Activated naive CD8-positive, alpha-beta T cell treated with anti-CD3 and anti-CD28 coated beads, Interleukin-2, amount 50 U/mL, for 16 hours (primary cell): ENCODE results near the gene MRPS9.

Experiments
- DNase-seq: peaks from one replicate; pipeline ENCODE4 v3.0.0-alpha.2; 2020; ENCODE audit warnings: low read depth, low spot score

The MRPS9 gene

GRCh38 chr2:105118960-105119359 lies 81.1 kb downstream of the MRPS9 start:
- no peak for DNase-seq

DNA sequence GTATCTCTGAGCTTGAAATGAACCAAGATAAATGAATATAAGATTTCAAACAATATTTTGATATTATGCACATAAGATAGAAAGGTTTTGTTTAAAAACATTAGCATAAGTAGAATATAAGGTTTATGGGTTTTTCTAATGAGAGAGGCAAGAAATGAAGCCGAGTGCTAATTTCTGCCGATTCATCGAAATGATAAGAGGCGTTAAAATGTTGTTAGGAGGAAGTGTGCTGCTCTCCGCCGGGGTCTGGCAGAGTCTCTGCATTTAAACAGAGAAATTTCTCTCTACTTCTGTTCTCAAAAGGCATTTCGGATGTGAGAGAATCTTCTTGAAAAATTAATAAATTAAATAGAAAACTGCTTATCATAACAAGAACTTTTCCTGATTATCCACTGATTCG lies 83.6 kb downstream of the MRPS9 start:
- no peak for DNase-seq

GRCh38 chr2:105125428-105125827 lies 87.6 kb downstream of the MRPS9 start:
- DNase-seq = no peak

GRCh38 chr2:105125920-105126319 lies 88.1 kb downstream of the MRPS9 start:
- no peak for DNase-seq

- no peak for DNase-seq
Measured at GRCh38 chr2:105126336-105126735, 88.5 kb downstream of the MRPS9 start.

- DNase-seq = no peak
Measured at GRCh38 chr2:105127289-105127915, 89.5 kb downstream of the MRPS9 start.

GRCh38 chr2:105129722-105130232 lies 91.9 kb downstream of the MRPS9 start:
- no peak for DNase-seq

DNA sequence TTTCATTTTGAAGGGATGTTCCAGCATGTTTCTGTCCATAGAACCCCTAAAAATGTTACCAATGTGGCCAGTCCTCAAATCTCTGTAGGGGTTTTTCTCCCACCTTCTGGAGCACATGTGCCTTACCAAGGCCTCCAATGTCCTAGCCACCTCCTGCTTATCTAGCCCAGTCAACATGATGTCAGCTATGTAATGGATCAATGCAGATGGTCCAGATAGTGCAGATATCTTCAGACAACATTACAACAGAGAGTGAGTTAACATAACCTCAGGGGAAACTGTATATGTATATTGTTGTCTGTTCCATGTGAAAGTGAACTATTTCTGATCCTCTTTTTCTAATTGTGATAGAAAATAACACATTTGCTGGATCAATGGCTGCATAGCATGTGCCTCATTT lies 92.7 kb downstream of the MRPS9 start:
- no peak for DNase-seq

- DNase-seq = no peak
Measured at GRCh38 chr2:105134081-105134480, 96.2 kb downstream of the MRPS9 start.

GRCh38 chr2:105135436-105135835 lies 97.6 kb downstream of the MRPS9 start:
- DNase-seq = no peak

DNA sequence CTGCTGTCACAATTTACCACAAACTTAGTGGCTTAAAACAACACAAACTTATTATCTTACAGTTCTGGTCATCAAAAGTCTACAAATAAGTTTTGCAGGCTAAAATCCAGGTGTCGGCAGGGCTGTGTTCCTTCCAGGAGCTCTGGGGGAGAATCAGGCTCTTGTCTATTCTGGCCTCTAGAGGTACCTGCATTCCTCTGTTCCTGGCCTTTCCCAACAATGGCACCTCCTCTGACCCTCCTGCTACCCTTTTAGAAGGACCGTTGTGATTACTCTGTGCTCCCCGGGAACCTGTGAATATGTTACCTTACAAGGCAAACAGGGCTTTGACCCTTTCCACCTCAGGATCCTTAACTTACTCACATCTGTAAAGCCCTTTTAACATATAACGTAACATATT lies 98.5 kb downstream of the MRPS9 start:
- DNase-seq = no peak

DNA sequence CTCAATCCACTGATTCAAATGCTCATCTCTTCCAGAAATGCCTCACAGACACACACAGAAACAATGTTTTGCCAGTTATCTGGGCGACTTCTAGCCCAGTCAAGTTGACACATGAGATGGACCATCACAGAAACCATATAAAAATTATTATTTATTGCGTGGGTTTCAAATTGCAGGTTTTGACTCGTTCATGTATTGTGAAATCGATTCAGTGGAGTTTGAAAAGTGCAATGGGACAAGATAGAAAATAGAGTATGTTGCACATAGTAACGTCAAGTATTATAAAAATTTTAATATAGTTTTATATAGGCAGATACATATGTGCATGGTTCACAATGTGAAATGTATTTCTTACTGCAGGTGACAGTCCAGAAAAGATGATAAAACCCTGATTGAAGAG lies 100.8 kb downstream of the MRPS9 start:
- DNase-seq = no peak

DNA sequence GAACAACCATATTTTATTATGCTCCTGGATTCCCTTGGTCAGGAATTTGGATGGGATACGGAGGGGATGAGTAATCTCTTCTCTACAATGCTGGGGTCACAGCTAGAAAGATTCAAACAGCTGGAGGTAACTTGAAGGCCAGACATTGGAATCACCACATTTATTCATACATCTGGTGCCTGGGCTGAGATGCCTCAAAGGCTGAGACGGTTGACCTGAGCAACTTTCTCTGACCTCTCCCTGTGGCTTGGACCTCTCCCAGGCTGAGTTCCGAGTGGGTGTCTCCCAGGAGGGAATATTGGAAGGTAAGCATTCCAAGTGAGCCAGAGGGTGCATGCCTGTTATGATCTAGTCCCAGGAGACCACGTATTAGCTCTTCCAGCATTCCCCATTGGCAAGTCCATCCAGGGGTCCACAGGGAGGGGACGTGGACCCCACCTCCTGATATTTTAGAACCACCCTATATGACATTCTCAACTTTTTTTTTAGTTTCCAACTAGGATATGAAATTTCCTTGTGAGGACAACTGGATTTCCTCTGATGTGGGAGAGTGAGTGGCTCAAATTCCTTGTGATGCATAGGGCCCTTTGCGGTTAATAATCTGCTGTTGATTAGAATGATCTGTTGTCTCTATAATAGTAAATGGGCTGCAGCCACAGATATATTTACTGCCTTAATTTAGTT lies 101.8 kb downstream of the MRPS9 start:
- no peak for DNase-seq

GRCh38 chr2:105140240-105140568 lies 102.3 kb downstream of the MRPS9 start:
- DNase-seq = no peak

GRCh38 chr2:105141099-105141614 lies 103.3 kb downstream of the MRPS9 start:
- DNase-seq = no peak

DNA sequence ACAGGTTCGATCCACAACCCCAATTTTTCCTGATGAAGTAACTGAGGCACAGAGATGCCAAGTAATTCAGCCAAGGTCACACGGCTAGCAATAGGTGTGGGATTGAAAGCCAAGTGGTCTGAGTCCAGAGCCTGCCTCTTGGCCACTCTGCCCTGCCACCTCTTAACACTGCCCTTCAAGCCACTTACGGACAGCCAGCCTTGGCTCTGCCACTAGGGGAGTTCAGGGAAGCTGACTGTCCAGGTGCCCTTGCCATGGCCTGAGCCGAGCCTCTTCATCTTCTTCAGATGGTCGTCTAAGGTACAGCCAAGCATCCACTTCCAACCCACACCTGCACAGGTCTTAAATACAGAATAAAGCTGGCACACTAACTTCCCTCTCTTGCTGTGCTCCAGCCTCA lies 104.4 kb downstream of the MRPS9 start:
- no peak for DNase-seq

DNA sequence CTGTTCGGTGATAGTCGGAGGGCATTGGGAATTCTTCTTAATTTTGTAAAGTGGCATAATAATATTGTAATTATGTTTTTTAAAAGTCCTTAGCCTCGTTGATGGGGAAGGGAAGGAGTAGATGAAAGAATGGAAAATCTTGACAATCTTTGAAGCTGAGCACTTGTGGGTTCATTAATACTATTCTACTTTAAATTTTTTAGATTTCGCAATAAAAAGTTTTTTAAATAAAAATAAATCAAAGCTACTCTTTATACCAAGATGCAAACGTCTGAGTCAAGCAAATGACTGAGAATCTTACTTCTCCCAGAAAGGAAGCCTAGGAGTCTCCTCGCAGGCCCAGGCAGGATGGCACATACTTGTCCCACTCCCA lies 105.2 kb downstream of the MRPS9 start:
- DNase-seq = no peak

- no peak for DNase-seq
Measured at GRCh38 chr2:105143467-105144151, 105.7 kb downstream of the MRPS9 start.

DNA sequence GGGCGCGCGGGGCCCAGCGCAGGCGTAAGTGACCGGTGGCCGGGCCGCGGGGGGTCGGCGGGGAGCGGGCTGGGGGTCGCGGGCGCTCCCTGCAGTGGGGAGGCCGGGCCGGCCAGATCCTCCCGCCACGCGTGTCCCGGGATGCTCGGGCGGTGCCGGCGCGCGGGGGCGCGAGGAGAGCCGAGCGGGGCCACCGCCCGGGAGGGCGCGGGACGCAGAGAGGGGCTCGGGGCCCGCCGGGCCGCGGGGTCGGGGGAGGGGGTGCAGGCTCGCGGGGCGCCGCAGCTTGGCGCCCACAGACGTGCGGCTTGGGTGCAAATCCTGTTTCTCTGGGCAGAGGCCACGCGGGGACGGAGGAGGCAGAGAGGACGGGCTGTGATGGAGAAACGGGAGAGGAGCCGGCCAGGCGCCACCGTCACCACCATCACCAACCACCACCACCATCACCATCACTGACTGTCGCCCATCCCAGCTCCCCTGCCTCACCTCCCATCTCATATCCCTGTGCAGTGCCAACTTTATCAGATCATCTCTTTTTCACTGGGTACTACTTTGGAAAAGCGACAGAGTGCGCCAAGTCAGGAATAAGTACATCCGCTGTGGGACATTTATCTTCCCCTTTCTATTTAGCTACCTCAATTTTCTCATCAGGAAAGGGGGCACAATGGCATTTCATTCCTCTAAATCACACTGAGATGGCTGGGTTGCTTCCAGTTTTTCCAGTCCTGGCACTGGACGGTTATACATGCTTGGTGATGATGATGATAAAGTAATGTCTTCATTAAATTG lies 106.5 kb downstream of the MRPS9 start:
- no peak for DNase-seq

GRCh38 chr2:105144941-105145300 lies 107.1 kb downstream of the MRPS9 start:
- no peak for DNase-seq

DNA sequence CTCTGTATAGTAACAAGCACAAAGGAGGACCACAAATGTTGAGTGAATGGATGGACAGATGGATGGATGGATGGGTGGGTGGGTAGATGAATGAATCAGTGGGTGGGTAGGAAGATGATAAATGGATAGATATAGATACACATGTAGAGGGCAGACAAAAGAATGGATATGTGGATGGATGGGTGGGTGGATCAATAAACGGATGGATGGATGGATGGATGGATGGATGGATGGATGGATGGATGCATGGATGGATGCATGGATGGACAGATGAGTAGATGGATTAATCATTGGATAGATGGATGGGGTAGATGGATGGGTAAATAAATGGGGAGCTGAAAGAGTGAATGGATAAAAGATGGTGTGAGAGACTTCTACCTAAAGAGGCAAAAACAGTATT lies 111.4 kb downstream of the MRPS9 start:
- no peak for DNase-seq
